H1 (cell line): Measurements from ENCODE around the gene MOG. TPM values are rescaled to one million over a fixed set of nuclear protein-coding genes. Genes with fewer than 3 reads are reported as not detected.

Experiments
- CTCF ChIA-PET: fragments of 300-600 bp; sonication (Branson Sonifier 250); formaldehyde crosslinking; loops from one replicate; lab custom pipeline; 2021; ENCODE audit not compliant: partially characterized antibody; lab: Charles Lee
- POLR2A ChIA-PET: fragments of 300-600 bp; sonication (Branson Sonifier 250); formaldehyde crosslinking; loops from one replicate; lab custom pipeline; 2021; ENCODE audit warnings: inconsistent platforms; ENCODE audit not compliant: partially characterized antibody; lab: Charles Lee
- DNase-seq, 2 experiments: peaks; one replicate each; pipeline versions ENCODE4 v3.0.0 to v3.0.0-alpha.2; 2010 to 2022; ENCODE audit warnings: low spot score in 2 of 2, low read depth in 1 of 2, mixed read lengths in 1 of 2
- FAIRE-seq: peaks from 2 replicates; lab custom pipeline; 2011; peaks lifted over from hg19 to GRCh38; lab: Jason Lieb, UNC
- H2AFZ ChIP-seq: 2 replicates; pipeline ENCODE4 v1.8.1; 2012; ENCODE audit warnings: low read length, inconsistent platforms
- H2AK5ac ChIP-seq: 2 replicates; pipeline ENCODE4 v1.6.1; 2013; ENCODE audit warnings: low read depth, low read length
- H2BK120ac ChIP-seq: replicated peaks from 2 replicates; pipeline ENCODE3; 2013; ENCODE audit warnings: low read depth, low read length, inconsistent platforms
- H2BK12ac ChIP-seq: 2 replicates; pipeline ENCODE4 v1.6.1; 2013; ENCODE audit warnings: low read depth, low read length
- H2BK15ac ChIP-seq: 2 replicates; pipeline ENCODE4 v1.6.1; 2013; ENCODE audit warnings: low read length
- H2BK20ac ChIP-seq: 2 replicates; pipeline ENCODE4 v1.6.1; 2013; ENCODE audit warnings: low read length
- H2BK5ac ChIP-seq: 2 replicates; pipeline ENCODE4 v1.6.1; 2013; ENCODE audit warnings: low read depth, low read length
- H3K14ac ChIP-seq: 2 replicates; pipeline ENCODE4 v1.6.1; 2013; ENCODE audit warnings: inconsistent platforms; ENCODE audit not compliant: insufficient read length
- H3K18ac ChIP-seq: 2 replicates; pipeline ENCODE4 v1.6.1; 2013; ENCODE audit warnings: low read length; ENCODE audit errors: extremely low read depth
- H3K23ac ChIP-seq: 2 replicates; pipeline ENCODE4 v1.6.1; 2013; ENCODE audit warnings: inconsistent platforms; ENCODE audit not compliant: insufficient read length
- H3K23me2 ChIP-seq: 2 replicates; pipeline ENCODE4 v1.6.1; 2013; ENCODE audit warnings: low read depth, low read length
- H3K27ac ChIP-seq: 2 replicates; pipeline ENCODE4 v1.6.1; 2011; ENCODE audit warnings: low read depth, low read length, inconsistent platforms
- H3K27me3 ChIP-seq, 4 experiments: replicated peaks in 1 of 4; 1 replicate in 1 of 4; 2 replicates in 3 of 4; pipeline versions ENCODE4 v1.6.1 to v1.8.1; 2011 to 2013; ENCODE audit warnings: low read length in 3 of 4, mild to moderate bottlenecking in 3 of 4, inconsistent platforms in 2 of 4, mixed read lengths in 2 of 4, moderate library complexity in 1 of 4; ENCODE audit not compliant: control insufficient read depth in 3 of 4, insufficient read depth in 3 of 4; ENCODE audit errors: extremely low read depth in 1 of 4
- H3K36me3 ChIP-seq, 4 experiments: 2 replicates each; pipeline versions ENCODE4 v1.6.1 to v1.8.1; 2011 to 2013; ENCODE audit warnings: mild to moderate bottlenecking in 4 of 4, low read length in 3 of 4, moderate library complexity in 2 of 4, control low read depth in 1 of 4, inconsistent platforms in 1 of 4; ENCODE audit not compliant: insufficient read depth in 4 of 4, control insufficient read depth in 2 of 4
- H3K4ac ChIP-seq: replicated peaks from 2 replicates; pipeline ENCODE3; 2013; ENCODE audit warnings: low read length, low read depth, mixed read lengths, inconsistent platforms; ENCODE audit not compliant: insufficient read length
- H3K4me1 ChIP-seq, 4 experiments: replicated peaks in 1 of 4; 1 replicate in 1 of 4; 2 replicates in 3 of 4; pipeline versions ENCODE4 v1.6.1 to v1.8.1; 2011 to 2013; ENCODE audit warnings: low read length in 3 of 4, inconsistent platforms in 2 of 4, mixed read lengths in 1 of 4; ENCODE audit not compliant: insufficient read depth in 4 of 4, control insufficient read depth in 3 of 4
- H3K4me2 ChIP-seq, 2 experiments: 2 replicates each; pipeline versions ENCODE4 v1.6.1 to v1.8.1; 2011 to 2013; ENCODE audit warnings: low read depth in 2 of 2, low read length in 2 of 2, control low read depth in 1 of 2, inconsistent platforms in 1 of 2, mild to moderate bottlenecking in 1 of 2; ENCODE audit not compliant: insufficient read depth in 1 of 2
- H3K4me3 ChIP-seq, 4 experiments: fragments of 200-600, 300-600 bp in 1 of 4; sonication (generic), shearing (Covaris generic), sonication (Bioruptor Twin) in 1 of 4; 2 replicates each; pipeline versions ENCODE4 v1.5.1 to v1.8.1; 2011 to 2016; ENCODE audit warnings: low read length in 4 of 4, low read depth in 3 of 4, control low read depth in 2 of 4, inconsistent platforms in 2 of 4, mild to moderate bottlenecking in 2 of 4, mixed read lengths in 1 of 4, moderate library complexity in 1 of 4; ENCODE audit not compliant: insufficient read depth in 2 of 4; ENCODE audit errors: extremely low read depth in 1 of 4
- H3K56ac ChIP-seq: replicated peaks from 2 replicates; pipeline ENCODE3; 2013; ENCODE audit warnings: low read depth, mild to moderate bottlenecking, mixed read lengths, low read length, inconsistent platforms; ENCODE audit not compliant: insufficient read length
- H3K79me1 ChIP-seq: 2 replicates; pipeline ENCODE4 v1.6.1; 2013; ENCODE audit warnings: low read depth, low read length, control low read depth
- H3K79me2 ChIP-seq, 2 experiments: 2 replicates each; pipeline versions ENCODE4 v1.6.1 to v1.8.1; 2012 to 2013; ENCODE audit warnings: low read length in 2 of 2, mild to moderate bottlenecking in 2 of 2, inconsistent platforms in 1 of 2; ENCODE audit not compliant: insufficient read depth in 2 of 2, control insufficient read depth in 1 of 2
- H3K9ac ChIP-seq, 4 experiments: replicated peaks in 1 of 4; 1 replicate in 1 of 4; 2 replicates in 3 of 4; pipeline versions ENCODE4 v1.6.1 to v1.8.1; 2011 to 2013; ENCODE audit warnings: low read depth in 3 of 4, low read length in 3 of 4, control low read depth in 2 of 4, mild to moderate bottlenecking in 2 of 4, moderate library complexity in 2 of 4, inconsistent platforms in 1 of 4; ENCODE audit errors: extremely low read depth in 1 of 4
- H3K9me3 ChIP-seq, 2 experiments: 2 replicates each; pipeline versions ENCODE4 v1.6.1 to v1.8.1; 2012 to 2013; ENCODE audit warnings: mild to moderate bottlenecking in 2 of 2, moderate library complexity in 2 of 2, control low read depth in 1 of 2, inconsistent platforms in 1 of 2, low read depth in 1 of 2, low read length in 1 of 2, mixed read lengths in 1 of 2; ENCODE audit not compliant: insufficient read depth in 2 of 2
- H4K20me1 ChIP-seq, 2 experiments: replicated peaks in 1 of 2; 2 replicates each; pipeline versions ENCODE3 to v1.8.1; 2011 to 2013; ENCODE audit warnings: inconsistent platforms in 2 of 2, low read length in 2 of 2, mild to moderate bottlenecking in 1 of 2; ENCODE audit not compliant: insufficient read depth in 2 of 2, control insufficient read depth in 1 of 2
- H4K5ac ChIP-seq: 2 replicates; pipeline ENCODE4 v1.6.1; 2013; ENCODE audit warnings: low read length, low read depth, mixed read lengths, inconsistent platforms; ENCODE audit not compliant: insufficient read length
- H4K8ac ChIP-seq: 2 replicates; pipeline ENCODE4 v1.8.0; 2013; ENCODE audit warnings: mild to moderate bottlenecking, moderate library complexity, low read length, inconsistent platforms; ENCODE audit not compliant: insufficient read depth; ENCODE audit errors: extremely low read depth
- H4K91ac ChIP-seq: replicated peaks from 2 replicates; pipeline ENCODE3; 2013; ENCODE audit warnings: low read length, mixed read lengths, inconsistent platforms; ENCODE audit not compliant: insufficient read length
- ASH2L ChIP-seq: fragments of 200-600, 300-600 bp; sonication (generic); IDR thresholded peaks from one replicate; pipeline ENCODE4 v1.7.1; 2017; ENCODE audit warnings: low read length
- CBX5 ChIP-seq: fragments of 300-800, 300-1000 bp; sonication (generic); IDR thresholded peaks from 2 replicates; pipeline ENCODE4 v1.7.1; 2016; ENCODE audit warnings: antibody characterized with exemption, low read length, low read depth
- CTCF ChIP-seq, 3 experiments: IDR thresholded peaks; 1 replicate in 2 of 3; 2 replicates in 1 of 3; pipeline versions ENCODE4 v1.5.1 to v1.6.1; 2011; ENCODE audit warnings: low read length in 3 of 3, mild to moderate bottlenecking in 3 of 3, inconsistent platforms in 2 of 3, low read depth in 1 of 3, moderate library complexity in 1 of 3; ENCODE audit not compliant: insufficient read depth in 1 of 3; ENCODE audit errors: control extremely low read depth in 1 of 3
- EZH2 ChIP-seq: fragments of 200-600 bp; sonication (generic); IDR thresholded peaks from 2 replicates; pipeline ENCODE4 v1.7.1; 2012; ENCODE audit warnings: low read depth, mild to moderate bottlenecking, moderate library complexity, low read length, inconsistent platforms; ENCODE audit not compliant: severe bottlenecking
- KDM5A ChIP-seq: fragments of 200-600 bp; IDR thresholded peaks from 2 replicates; pipeline ENCODE4 v1.7.1; 2012; ENCODE audit warnings: mild to moderate bottlenecking, low read length, inconsistent platforms, mixed read lengths
- MAX ChIP-seq: IDR thresholded peaks from 2 replicates; pipeline ENCODE4 v1.6.1; 2012; ENCODE audit warnings: inconsistent platforms
- POU5F1 ChIP-seq: IDR thresholded peaks from 2 replicates; pipeline ENCODE4 v1.6.1; 2011; ENCODE audit warnings: low read depth, mild to moderate bottlenecking, low read length, moderate library complexity
- RXRA ChIP-seq: IDR thresholded peaks from 2 replicates; pipeline ENCODE4 v1.6.1; 2011; ENCODE audit warnings: low read depth, mild to moderate bottlenecking, low read length, moderate library complexity; ENCODE audit not compliant: insufficient read depth
- SIX5 ChIP-seq: IDR thresholded peaks from 2 replicates; pipeline ENCODE4 v1.6.1; 2011; ENCODE audit warnings: mild to moderate bottlenecking, low read depth, low read length
- SRF ChIP-seq: IDR thresholded peaks from 2 replicates; pipeline ENCODE4 v1.6.1; 2011; ENCODE audit warnings: mild to moderate bottlenecking, low read depth, low read length, moderate library complexity
- ZNF274 ChIP-seq: IDR thresholded peaks from 2 replicates; pipeline ENCODE4 v1.7.0; 2012; ENCODE audit warnings: low read length, borderline replicate concordance; ENCODE audit errors: extremely low read depth
- WGBS, 2 experiments: shearing (Covaris generic) in 1 of 2; methylation state at CpG; one replicate each; pipeline versions ENCODE4 v1.1.6 to v1.1.7; 2013 to 2015; ENCODE audit warnings: low lambda C conversion rate in 2 of 2, mixed read lengths in 2 of 2, inconsistent platforms in 1 of 2, low coverage in 1 of 2, missing lambda C conversion rate in 1 of 2; ENCODE audit not compliant: insufficient replicate concordance in 2 of 2, insufficient coverage in 1 of 2, insufficient read length in 1 of 2; ENCODE audit errors: extremely low coverage in 1 of 2, missing lambda C conversion rate in 1 of 2; 5-methylcytosine and 5-hydroxymethylcytosine counted together
- polyA plus RNA-seq, 7 experiments: library from polyadenylated mRNA; depleted of rRNA in 3 of 7; stranded (reverse) in 5 of 7; unstranded in 2 of 7; fragments of >200 nt in 5 of 7; fragments of 200-250 nt in 2 of 7; gene quantifications; 1 replicate in 5 of 7; 2 replicates in 1 of 7; 4 replicates in 1 of 7; pipeline versions ENCODE4 v1.2.1 to v1.2.3, GENCODE V29; 2011 to 2013; ENCODE audit warnings: missing spikeins in 2 of 7, mixed read lengths in 2 of 7
- total RNA-seq: library from RNA; stranded (reverse); fragmentation: NEBNext Ultra II Directional; extraction: Animal tissue kit (Norgen Biotek cat#: 25700); gene quantifications from 2 replicates; pipeline ENCODE4 v1.2.1, GENCODE V29; 2021

MOG gene
- total and polyA plus RNA-seq, 2 of the 8 experiments (the other 6 are each of a cell fraction or from before 2014, with no cell fraction given) = 0.17 to 0.86 TPM

- Histone ChIP-seq H2BK20ac (no peak overlapping the region), H2BK15ac (0 out of 2 replicates have a peak overlapping the region, but pooled peaks have one; percentile 9), H3K18ac (peak overlapping the region; percentile 6; the same call in 1 of the 2 replicates), H4K91ac (peak overlapping the region; percentile 5), H3K27me3 (no peaks in the 10 kb centered on the region), H3K4me1 (peaks cover 0 to 3% (median 2%) of the 10 kb centered on the region in 4 experiments; a peak in 5 of 7 replicates), H3K79me1 (no peaks in the 10 kb centered on the region), H3K4me3 (no peak overlapping the region), H3K79me2 (no peaks in the 10 kb centered on the region), H2BK5ac (no peak overlapping the region), H3K56ac (no peak overlapping the region), H3K9me3 (no peaks in the 10 kb centered on the region; a peak in 1 of 4 replicates), H3K14ac (no peak overlapping the region), H4K20me1 (no peaks in the 10 kb centered on the region), H2BK120ac (no peak overlapping the region), H3K4me2 (no peak overlapping the region), H2AK5ac (no peak overlapping the region), H3K9ac (no peak overlapping the region), H3K23me2 (no peaks in the 10 kb centered on the region), H3K36me3 (no peaks in the 10 kb centered on the region), H3K27ac (no peak overlapping the region), H4K8ac (no peak overlapping the region), H2BK12ac (peak overlapping the region; percentile 13; the same call in 1 of the 2 replicates), H4K5ac (no peak overlapping the region), H2AFZ (no peak overlapping the region), H3K23ac (no peak overlapping the region), H3K4ac (no peak overlapping the region)
- POLR2A ChIA-PET = interaction anchor here (1.2 kb wide), 1 partner anchor 62 kb away, joined by 3 read pairs; the partner anchor contains the start of gene GABBR1
- FAIRE-seq = no peak
- CTCF ChIA-PET = interaction anchor here (0.9 to 14.7 kb wide), 9 partner anchors 10 to 154 kb away, joined by 4 to 523 read pairs (median 17); partner anchors contain the start of gene MOG
- WGBS, 2 experiments = 76% methylated on average over 3 of the region's 3 CpGs; no CpG with 5 or more reads in 1 of the 2 experiments
- DNase-seq = no peak
- no peak for TF ChIP-seq KDM5A
- no peak for TF ChIP-seq EZH2
- TF ChIP-seq SRF = no peak
- TF ChIP-seq RXRA = no peak
- TF ChIP-seq POU5F1 = no peak
- no peak for TF ChIP-seq ZNF274
- TF ChIP-seq CTCF (IDR thresholded peaks at IDR 0.05; ENCODE audit: control extremely low read depth in 1 of 3, insufficient read depth in 1 of 3, low read depth in 1 of 3, low read length in 3 of 3) = no peak
- no peak for TF ChIP-seq SIX5
- no peak for TF ChIP-seq CBX5
- TF ChIP-seq ASH2L = no peak
- no peak for TF ChIP-seq MAX
Measured at GRCh38 chr6:29694637-29695036, 37.7 kb downstream of the MOG start.
